SH-SY5Y (cell line): ENCODE measurements around the gene NT5C2.

Source experiments
- GATA2 ChIP-seq: IDR thresholded peaks from 2 replicates; pipeline ENCODE4 v1.6.1; 2011; ENCODE audit warnings: mild to moderate bottlenecking, low read depth, low read length
- GATA3 ChIP-seq: IDR thresholded peaks from 2 replicates; pipeline ENCODE4 v1.6.1; 2011; ENCODE audit warnings: low read depth, mild to moderate bottlenecking, low read length, moderate library complexity

GRCh38 chr10:103109821-103110220 lies 83.3 kb downstream of the NT5C2 start:
- TF ChIP-seq GATA3 (no peak), GATA2 (no peak)
